Trophoblast cell (in vitro differentiated cells and primary cell): ENCODE data around the gene EDAR.

Experiments
- DNase-seq, 2 donors: peaks; one replicate each; pipeline ENCODE4 v3.0.0-alpha.2; 2016
- H2AFZ ChIP-seq: 2 replicates; pipeline ENCODE4 v1.6.1; 2013; ENCODE audit warnings: low read length, moderate library complexity, mild to moderate bottlenecking; ENCODE audit not compliant: insufficient read depth, poor library complexity
- H2AK5ac ChIP-seq: 2 replicates; pipeline ENCODE4 v1.6.1; 2013; ENCODE audit warnings: mild to moderate bottlenecking, low read length
- H2BK120ac ChIP-seq: 2 replicates; pipeline ENCODE4 v1.6.1; 2013; ENCODE audit warnings: low read length, mild to moderate bottlenecking, moderate library complexity; ENCODE audit not compliant: insufficient read depth, poor library complexity
- H2BK12ac ChIP-seq: 2 replicates; pipeline ENCODE4 v1.6.1; 2013; ENCODE audit warnings: mild to moderate bottlenecking, low read length, moderate library complexity
- H2BK5ac ChIP-seq: 2 replicates; pipeline ENCODE4 v1.6.1; 2013; ENCODE audit warnings: low read length, low read depth, moderate library complexity, mild to moderate bottlenecking; ENCODE audit not compliant: poor library complexity
- H3K14ac ChIP-seq: 2 replicates; pipeline ENCODE4 v1.6.1; 2013; ENCODE audit warnings: mild to moderate bottlenecking, low read length
- H3K18ac ChIP-seq: 2 replicates; pipeline ENCODE4 v1.6.1; 2013; ENCODE audit warnings: mild to moderate bottlenecking, low read length
- H3K23ac ChIP-seq: 2 replicates; pipeline ENCODE4 v1.6.1; 2013; ENCODE audit warnings: low read length
- H3K27ac ChIP-seq: 2 replicates; pipeline ENCODE4 v1.5.1; 2013; ENCODE audit warnings: low read depth, mild to moderate bottlenecking, inconsistent platforms, low read length, moderate library complexity
- H3K27me3 ChIP-seq: 2 replicates; pipeline ENCODE4 v1.6.1; 2013; ENCODE audit warnings: inconsistent platforms, mild to moderate bottlenecking, low read length, moderate library complexity; ENCODE audit not compliant: insufficient read depth
- H3K36me3 ChIP-seq, 2 experiments: 1 replicate in 1 of 2; 2 replicates in 1 of 2; pipeline ENCODE4 v1.6.1; 2013; ENCODE audit warnings: low read length in 2 of 2, mild to moderate bottlenecking in 2 of 2, moderate library complexity in 1 of 2; ENCODE audit not compliant: insufficient read depth in 2 of 2, control insufficient read depth in 1 of 2
- H3K4ac ChIP-seq: 2 replicates; pipeline ENCODE4 v1.6.1; 2013; ENCODE audit warnings: low read depth, mild to moderate bottlenecking, low read length, moderate library complexity
- H3K4me1 ChIP-seq, 2 experiments: 1 replicate in 1 of 2; 2 replicates in 1 of 2; pipeline ENCODE4 v1.6.1; 2013; ENCODE audit warnings: low read length in 2 of 2, mild to moderate bottlenecking in 2 of 2, moderate library complexity in 1 of 2; ENCODE audit not compliant: insufficient read depth in 2 of 2, control insufficient read depth in 1 of 2
- H3K4me2 ChIP-seq: 2 replicates; pipeline ENCODE4 v1.6.1; 2013; ENCODE audit warnings: inconsistent platforms, mild to moderate bottlenecking, low read length, moderate library complexity
- H3K4me3 ChIP-seq: 2 replicates; pipeline ENCODE4 v1.5.1; 2013; ENCODE audit warnings: mild to moderate bottlenecking, low read depth, low read length, inconsistent platforms
- H3K79me1 ChIP-seq: one replicate; pipeline ENCODE4 v1.6.1; 2013; ENCODE audit warnings: low read length
- H3K79me2 ChIP-seq: 2 replicates; pipeline ENCODE4 v1.6.1; 2013; ENCODE audit warnings: low read length, mild to moderate bottlenecking; ENCODE audit not compliant: control insufficient read depth, insufficient read depth, poor library complexity
- H3K9ac ChIP-seq: 2 replicates; pipeline ENCODE4 v1.6.1; 2013; ENCODE audit warnings: mild to moderate bottlenecking, low read length
- H3K9me3 ChIP-seq: 2 replicates; pipeline ENCODE4 v1.6.1; 2013; ENCODE audit warnings: low read depth, mild to moderate bottlenecking, control low read depth, inconsistent platforms, low read length; ENCODE audit not compliant: insufficient read depth
- H4K12ac ChIP-seq: 2 replicates; pipeline ENCODE4 v1.6.1; 2013; ENCODE audit warnings: low read depth, mild to moderate bottlenecking, low read length, moderate library complexity
- H4K8ac ChIP-seq: 2 replicates; pipeline ENCODE4 v1.6.1; 2013; ENCODE audit warnings: low read depth, mild to moderate bottlenecking, low read length, moderate library complexity
- H4K91ac ChIP-seq: one replicate; pipeline ENCODE4 v1.6.1; 2013; ENCODE audit warnings: low read depth, mild to moderate bottlenecking, low read length, moderate library complexity
- WGBS: extraction: QIAGEN DNeasy Blood & Tissue Kit; methylation state at CpG from one replicate; pipeline ENCODE4 v1.1.7; 2013; ENCODE audit warnings: missing lambda C conversion rate; ENCODE audit not compliant: insufficient read length, insufficient coverage; ENCODE audit errors: extremely low coverage; 5-methylcytosine and 5-hydroxymethylcytosine counted together

The EDAR gene

GRCh38 chr2:108896741-108897140 lies 92.3 kb downstream of the EDAR start:
- H3K79me2 ChIP-seq = no peaks in the 10 kb centered on the region
- no peaks in the 10 kb centered on the region for H3K79me1 ChIP-seq
- no peak overlapping the region for H3K4me2 ChIP-seq
- H4K91ac ChIP-seq = no peak overlapping the region
- DNase-seq = no peak
- H2AK5ac ChIP-seq = no peak overlapping the region
- no CpG with 5 or more reads among the region's 13 CpGs for WGBS
- no peak overlapping the region for H2AFZ ChIP-seq
- no peak overlapping the region for H3K23ac ChIP-seq
- no peak overlapping the region for H4K8ac ChIP-seq
- no peaks in the 10 kb centered on the region for H3K27me3 ChIP-seq
- H4K12ac ChIP-seq = no peak overlapping the region
- H3K14ac ChIP-seq = no peak overlapping the region
- H3K36me3 ChIP-seq = no peaks in the 10 kb centered on the region
- no peaks in the 10 kb centered on the region for H3K4me1 ChIP-seq
- H3K9ac ChIP-seq = no peak overlapping the region
- H2BK12ac ChIP-seq = no peak overlapping the region
- H3K4me3 ChIP-seq = no peak overlapping the region
- H3K9me3 ChIP-seq = peaks cover 2% of the 10 kb centered on the region
- no peak overlapping the region for H2BK120ac ChIP-seq
- H2BK5ac ChIP-seq = no peak overlapping the region
- H3K27ac ChIP-seq = no peak overlapping the region
- no peak overlapping the region for H3K18ac ChIP-seq
- no peak overlapping the region for H3K4ac ChIP-seq

GRCh38 chr2:108895188-108895587 lies 93.8 kb downstream of the EDAR start:
- H2BK5ac ChIP-seq = no peak overlapping the region
- no peak overlapping the region for H4K91ac ChIP-seq
- H3K9me3 ChIP-seq = peaks cover 7% of the 10 kb centered on the region
- H3K9ac ChIP-seq = no peak overlapping the region
- no peak for DNase-seq
- H3K27ac ChIP-seq = no peak overlapping the region
- H2BK120ac ChIP-seq = no peak overlapping the region
- H3K4ac ChIP-seq = no peak overlapping the region
- H3K79me1 ChIP-seq = no peaks in the 10 kb centered on the region
- no peak overlapping the region for H3K14ac ChIP-seq
- H3K27me3 ChIP-seq = no peaks in the 10 kb centered on the region
- H2AK5ac ChIP-seq = no peak overlapping the region
- no peak overlapping the region for H2BK12ac ChIP-seq
- H3K4me2 ChIP-seq = no peak overlapping the region
- no peak overlapping the region for H4K12ac ChIP-seq
- no CpG with 5 or more reads among the region's 2 CpGs for WGBS
- H3K23ac ChIP-seq = no peak overlapping the region
- H4K8ac ChIP-seq = no peak overlapping the region
- H3K79me2 ChIP-seq = no peaks in the 10 kb centered on the region
- H3K18ac ChIP-seq = no peak overlapping the region
- no peaks in the 10 kb centered on the region for H3K4me1 ChIP-seq
- no peak overlapping the region for H3K4me3 ChIP-seq
- H2AFZ ChIP-seq = no peak overlapping the region
- peaks cover 0 to 2% of the 10 kb centered on the region in 2 experiments for H3K36me3 ChIP-seq

- Histone ChIP-seq H4K91ac (no peak overlapping the region), H2BK120ac (no peak overlapping the region), H3K9me3 (peaks cover 8% of the 10 kb centered on the region), H3K36me3 (peaks cover 0 to 2% of the 10 kb centered on the region in 2 experiments), H2BK12ac (no peak overlapping the region), H3K79me2 (no peaks in the 10 kb centered on the region), H3K4ac (no peak overlapping the region), H3K27ac (no peak overlapping the region), H3K27me3 (no peaks in the 10 kb centered on the region), H4K12ac (no peak overlapping the region), H3K4me2 (no peak overlapping the region), H4K8ac (no peak overlapping the region), H2AK5ac (no peak overlapping the region), H3K14ac (no peak overlapping the region), H3K23ac (no peak overlapping the region), H2BK5ac (no peak overlapping the region), H3K79me1 (no peaks in the 10 kb centered on the region), H3K9ac (no peak overlapping the region), H2AFZ (no peak overlapping the region), H3K18ac (no peak overlapping the region), H3K4me1 (no peaks in the 10 kb centered on the region), H3K4me3 (no peak overlapping the region)
- no peak for DNase-seq
- no CpG with 5 or more reads among the region's 3 CpGs for WGBS
These were observed 94.3 kb downstream of the EDAR start for GRCh38 chr2:108894766-108895165.

- Histone ChIP-seq H2BK120ac (no peak overlapping the region), H2BK12ac (no peak overlapping the region), H2BK5ac (no peak overlapping the region), H3K4me2 (no peak overlapping the region), H3K9me3 (peaks cover 8% of the 10 kb centered on the region), H3K18ac (no peak overlapping the region), H4K8ac (no peak overlapping the region), H4K12ac (no peak overlapping the region), H3K23ac (no peak overlapping the region), H3K14ac (no peak overlapping the region), H3K27me3 (no peaks in the 10 kb centered on the region), H3K9ac (no peak overlapping the region), H4K91ac (no peak overlapping the region), H3K27ac (no peak overlapping the region), H3K79me2 (no peaks in the 10 kb centered on the region), H2AK5ac (no peak overlapping the region), H3K4me3 (no peak overlapping the region), H3K36me3 (peaks cover 0 to 2% of the 10 kb centered on the region in 2 experiments), H3K4ac (no peak overlapping the region), H2AFZ (no peak overlapping the region), H3K79me1 (no peaks in the 10 kb centered on the region), H3K4me1 (no peaks in the 10 kb centered on the region)
- DNase-seq = no peak
- no CpG with 5 or more reads among the region's 1 CpG for WGBS
These were observed 95.7 kb downstream of the EDAR start for GRCh38 chr2:108893277-108893676.
